Parathyroid adenoma (tissue), 2 donors: Measurements from ENCODE around the gene NLRP9.

Experiments used
- H2AFZ ChIP-seq: fragments of 300-600 bp; sonication (generic); one replicate; pipeline ENCODE4 v1.7.0; 2017; ENCODE audit warnings: antibody characterized with exemption, mild to moderate bottlenecking
- H3K27ac ChIP-seq: fragments of 300-600 bp; sonication (generic); one replicate; pipeline ENCODE4 v1.7.0; 2017
- H3K27me3 ChIP-seq: fragments of 300-600 bp; sonication (generic); one replicate; pipeline ENCODE4 v1.7.0; 2017; ENCODE audit warnings: low read length; ENCODE audit not compliant: control insufficient read depth, insufficient read depth
- H3K36me3 ChIP-seq: fragments of 300-600 bp; sonication (generic); one replicate; pipeline ENCODE4 v1.7.0; 2017; ENCODE audit warnings: low read length; ENCODE audit not compliant: control insufficient read depth, insufficient read depth
- H3K4me1 ChIP-seq: fragments of 300-600 bp; sonication (generic); one replicate; pipeline ENCODE4 v1.7.0; 2017; ENCODE audit warnings: control low read depth
- H3K4me2 ChIP-seq: fragments of 300-600 bp; sonication (generic); one replicate; pipeline ENCODE4 v1.7.0; 2017; ENCODE audit warnings: low read length
- H3K4me3 ChIP-seq: fragments of 300-600 bp; sonication (generic); one replicate; pipeline ENCODE4 v1.7.0; 2017; ENCODE audit warnings: low read depth, low read length
- H3K79me2 ChIP-seq: fragments of 300-600 bp; sonication (generic); one replicate; pipeline ENCODE4 v1.7.0; 2017; ENCODE audit warnings: control low read depth
- H3K9ac ChIP-seq: fragments of 300-600 bp; sonication (generic); one replicate; pipeline ENCODE4 v1.7.0; 2017; ENCODE audit warnings: mild to moderate bottlenecking
- H3K9me3 ChIP-seq: fragments of 300-600 bp; sonication (generic); one replicate; pipeline ENCODE4 v1.7.0; 2017; ENCODE audit warnings: low read length; ENCODE audit not compliant: control insufficient read depth
- CTCF ChIP-seq: fragments of 300-600 bp; sonication (generic); IDR thresholded peaks from one replicate; pipeline ENCODE4 v1.7.0; 2017; ENCODE audit warnings: antibody characterized with exemption, mild to moderate bottlenecking
- donor health status: primary hyperparathyroidism.

Gene NLRP9

GRCh38 chr19:55667511-55667910 is 70.7 kb downstream of the NLRP9 start:
- H3K9ac ChIP-seq = no peak overlapping the region
- no peak overlapping the region for H3K4me3 ChIP-seq
- peaks cover 70% of the 10 kb centered on the region for H3K79me2 ChIP-seq
- no peak overlapping the region for H3K27ac ChIP-seq
- H3K9me3 ChIP-seq = no peaks in the 10 kb centered on the region
- H2AFZ ChIP-seq = no peak overlapping the region
- peaks cover 5% of the 10 kb centered on the region for H3K4me1 ChIP-seq
- no peak overlapping the region for H3K4me2 ChIP-seq
- no peaks in the 10 kb centered on the region for H3K27me3 ChIP-seq
- H3K36me3 ChIP-seq = no peaks in the 10 kb centered on the region
- TF ChIP-seq CTCF = no peak

- no peak overlapping the region for H3K4me3 ChIP-seq
- peaks cover 5% of the 10 kb centered on the region for H3K4me1 ChIP-seq
- TF ChIP-seq CTCF = no peak
- H3K9ac ChIP-seq = no peak overlapping the region
- peaks cover 75% of the 10 kb centered on the region for H3K79me2 ChIP-seq
- H3K36me3 ChIP-seq = no peaks in the 10 kb centered on the region
- H3K4me2 ChIP-seq = no peak overlapping the region
- H3K9me3 ChIP-seq = no peaks in the 10 kb centered on the region
- H2AFZ ChIP-seq = no peak overlapping the region
- H3K27me3 ChIP-seq = no peaks in the 10 kb centered on the region
- H3K27ac ChIP-seq = no peak overlapping the region
Measured at GRCh38 chr19:55667006-55667381, 71.2 kb downstream of the NLRP9 start.

DNA sequence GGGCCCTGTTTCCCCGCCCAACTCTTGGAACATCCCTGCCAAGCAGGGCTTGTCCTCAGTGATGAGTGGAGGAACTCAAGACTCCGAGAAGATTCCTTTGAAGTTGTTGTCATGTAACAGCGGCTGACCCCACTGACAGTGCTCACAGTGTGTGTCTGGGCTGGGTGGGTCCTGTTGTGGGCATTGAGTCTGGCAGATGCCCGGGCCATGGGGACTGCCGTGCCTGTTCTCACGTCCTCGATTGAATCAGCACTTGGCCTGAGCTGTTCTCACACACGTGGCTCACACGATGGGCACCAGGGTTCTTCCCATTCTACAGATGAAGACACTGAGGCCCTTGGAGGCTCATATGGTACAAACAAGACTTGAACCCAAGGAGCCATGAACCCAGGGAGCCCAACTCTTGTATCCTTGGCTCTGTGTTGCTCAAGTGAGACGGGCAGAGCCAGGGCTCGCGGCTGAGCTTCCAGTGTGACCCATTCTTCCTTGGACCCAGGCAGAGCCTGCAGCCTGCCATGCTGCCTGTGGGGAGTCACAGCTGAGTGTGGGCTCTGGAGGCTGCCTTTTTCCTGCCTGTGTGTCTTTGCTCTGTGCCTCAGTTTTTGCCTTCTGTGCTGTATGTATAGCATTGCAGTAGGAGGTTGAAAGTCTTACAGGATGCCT is 71.7 kb downstream of the NLRP9 start:
- Histone ChIP-seq H3K27ac (no peak overlapping the region), H3K4me1 (peaks cover 5% of the 10 kb centered on the region), H3K4me3 (no peak overlapping the region), H3K4me2 (no peak overlapping the region), H3K79me2 (peaks cover 80% of the 10 kb centered on the region), H3K36me3 (no peaks in the 10 kb centered on the region), H3K9me3 (no peaks in the 10 kb centered on the region), H3K27me3 (no peaks in the 10 kb centered on the region), H2AFZ (no peak overlapping the region), H3K9ac (no peak overlapping the region)
- TF ChIP-seq CTCF = no peak

DNA sequence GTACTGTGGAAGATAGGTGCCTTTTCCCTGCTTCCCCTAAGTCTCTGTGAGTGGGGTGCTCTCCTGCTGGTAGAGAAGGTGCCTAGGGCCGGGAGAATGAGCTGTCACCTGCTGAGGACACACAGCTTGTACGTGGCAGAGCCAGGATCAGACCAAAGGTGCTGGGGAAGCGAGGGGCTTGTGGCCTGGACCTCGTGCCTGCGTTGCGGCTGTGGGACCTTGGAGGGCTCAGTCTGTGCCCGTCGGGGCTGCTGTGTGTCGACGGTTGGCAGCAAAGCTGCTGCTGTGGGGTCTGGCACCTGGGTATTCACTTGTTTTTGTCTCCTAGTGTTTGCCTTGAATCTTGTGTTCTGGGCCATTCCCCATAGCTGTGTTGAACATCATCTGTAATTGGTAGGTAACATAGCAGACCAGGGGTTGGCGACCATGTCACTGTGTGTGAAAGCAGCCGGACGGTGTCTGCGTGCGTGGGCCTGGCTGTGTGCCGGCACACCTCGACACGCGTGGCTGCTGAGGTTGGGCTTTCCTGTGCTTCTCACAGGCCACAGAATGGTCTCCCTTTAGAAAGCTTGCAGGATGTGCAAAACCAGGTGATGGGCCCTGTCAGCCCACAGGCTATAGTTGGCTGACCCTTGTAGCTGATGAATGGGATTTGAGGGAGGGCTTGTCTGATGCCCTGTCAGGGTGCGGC is 74.2 kb downstream of the NLRP9 start:
- no peak for TF ChIP-seq CTCF
- Histone ChIP-seq H2AFZ (no peak overlapping the region), H3K4me3 (no peak overlapping the region), H3K27me3 (no peaks in the 10 kb centered on the region), H3K4me2 (no peak overlapping the region), H3K9ac (no peak overlapping the region), H3K79me2 (peaks cover 89% of the 10 kb centered on the region), H3K27ac (no peak overlapping the region), H3K36me3 (no peaks in the 10 kb centered on the region), H3K4me1 (peaks cover 5% of the 10 kb centered on the region), H3K9me3 (no peaks in the 10 kb centered on the region)

DNA sequence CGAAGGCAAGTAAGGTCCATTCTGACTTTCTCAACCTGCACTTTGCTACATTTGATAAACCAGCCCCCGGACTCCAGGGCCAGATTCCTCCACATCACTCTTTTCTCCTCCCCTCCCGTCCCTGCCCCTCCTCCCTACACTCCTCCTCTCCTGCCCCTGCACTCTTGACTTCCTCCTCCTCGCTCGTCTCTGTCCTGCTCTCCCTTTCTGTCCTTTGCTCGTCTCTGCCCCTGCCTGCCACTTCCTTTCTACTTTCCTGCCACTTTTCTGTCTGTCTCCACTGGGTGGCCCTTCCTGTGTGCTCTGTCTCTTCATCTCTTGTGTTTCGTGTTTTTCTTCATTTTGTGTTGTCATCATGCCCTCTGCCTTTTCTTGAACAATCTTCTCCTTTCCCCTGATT is 76.4 kb downstream of the NLRP9 start:
- no peak for TF ChIP-seq CTCF
- no peak overlapping the region for H3K4me2 ChIP-seq
- peaks cover 89% of the 10 kb centered on the region for H3K79me2 ChIP-seq
- no peaks in the 10 kb centered on the region for H3K9me3 ChIP-seq
- no peaks in the 10 kb centered on the region for H3K36me3 ChIP-seq
- H3K4me1 ChIP-seq = peaks cover 14% of the 10 kb centered on the region
- no peak overlapping the region for H3K9ac ChIP-seq
- no peak overlapping the region for H2AFZ ChIP-seq
- no peak overlapping the region for H3K27ac ChIP-seq
- no peaks in the 10 kb centered on the region for H3K27me3 ChIP-seq
- H3K4me3 ChIP-seq = no peak overlapping the region
